GM13977 (cell line): Measurements from ENCODE around the gene KCNQ5.
A peak's percentile ranks its signal among the peaks of the same experiment; 100 is the strongest.
"Not testable (repeated sequence)": the region's sequence is repeated elsewhere in the genome, so short reads cannot be mapped to it uniquely, and the experiment has no call there.

Experiments
- DNase-seq: peaks from one replicate; pipeline ENCODE4 v3.0.0; 2012; ENCODE audit warnings: low spot score
- CTCF ChIP-seq: IDR thresholded peaks from 2 replicates; pipeline ENCODE4 v1.5.1; 2012; ENCODE audit warnings: mild to moderate bottlenecking, control low read depth; ENCODE audit not compliant: insufficient read depth; ENCODE audit errors: extremely low read depth, missing control alignments
- in situ Hi-C: fragments of 300-500 bp; cut with MboI; formaldehyde crosslinking; loops from one replicate; pipeline ENCODE4 v1.12.0; 2022; ENCODE audit warnings: low sequenced_read_pairs, low pct_unique_long_range_greater_than_20kb, mixed read lengths, inconsistent platforms; ENCODE audit not compliant: unreplicated experiment

The KCNQ5 gene

GRCh38 chr6:73177221-73177944, 555.5 kb downstream of the KCNQ5 start:
- no peak for TF ChIP-seq CTCF
- in situ Hi-C loops: no loop called here
- DNase-seq: no peak

DNA sequence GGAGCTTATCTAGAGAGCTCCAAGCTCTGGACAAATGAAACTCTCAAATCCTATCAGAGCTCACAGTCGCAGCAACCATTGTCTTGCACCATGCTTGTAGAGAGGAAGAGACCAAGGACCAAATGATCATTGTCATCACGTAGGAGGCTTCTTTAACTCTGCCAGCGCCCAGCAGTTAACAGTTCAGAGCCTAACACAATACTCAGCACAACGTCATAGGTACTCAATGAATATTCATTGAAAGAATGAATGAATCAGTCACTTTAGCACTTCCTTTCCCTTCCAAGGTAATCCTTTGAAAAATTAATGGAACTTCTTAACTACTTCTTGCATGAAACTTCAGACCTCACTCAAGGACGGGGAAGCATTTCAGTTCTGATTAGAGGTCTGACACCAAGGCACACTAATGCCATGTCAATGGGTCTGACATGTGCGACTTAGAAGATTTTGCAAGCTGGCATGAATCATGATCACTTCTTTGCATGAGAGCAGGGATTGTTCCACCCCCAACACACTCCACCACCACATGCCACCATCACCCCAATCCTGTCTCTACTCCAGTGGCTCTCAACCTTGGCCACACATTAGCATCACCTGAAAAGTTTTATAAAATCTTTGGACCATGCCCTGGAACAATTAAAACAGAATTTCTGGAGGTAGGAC, 558.3 kb downstream of the KCNQ5 start:
- no peak for TF ChIP-seq CTCF
- in situ Hi-C loops: loop anchor here (10.0 kb wide), 1 partner anchor 765 kb away; no protein-coding TSS in a partner anchor
- no peak for DNase-seq

DNA sequence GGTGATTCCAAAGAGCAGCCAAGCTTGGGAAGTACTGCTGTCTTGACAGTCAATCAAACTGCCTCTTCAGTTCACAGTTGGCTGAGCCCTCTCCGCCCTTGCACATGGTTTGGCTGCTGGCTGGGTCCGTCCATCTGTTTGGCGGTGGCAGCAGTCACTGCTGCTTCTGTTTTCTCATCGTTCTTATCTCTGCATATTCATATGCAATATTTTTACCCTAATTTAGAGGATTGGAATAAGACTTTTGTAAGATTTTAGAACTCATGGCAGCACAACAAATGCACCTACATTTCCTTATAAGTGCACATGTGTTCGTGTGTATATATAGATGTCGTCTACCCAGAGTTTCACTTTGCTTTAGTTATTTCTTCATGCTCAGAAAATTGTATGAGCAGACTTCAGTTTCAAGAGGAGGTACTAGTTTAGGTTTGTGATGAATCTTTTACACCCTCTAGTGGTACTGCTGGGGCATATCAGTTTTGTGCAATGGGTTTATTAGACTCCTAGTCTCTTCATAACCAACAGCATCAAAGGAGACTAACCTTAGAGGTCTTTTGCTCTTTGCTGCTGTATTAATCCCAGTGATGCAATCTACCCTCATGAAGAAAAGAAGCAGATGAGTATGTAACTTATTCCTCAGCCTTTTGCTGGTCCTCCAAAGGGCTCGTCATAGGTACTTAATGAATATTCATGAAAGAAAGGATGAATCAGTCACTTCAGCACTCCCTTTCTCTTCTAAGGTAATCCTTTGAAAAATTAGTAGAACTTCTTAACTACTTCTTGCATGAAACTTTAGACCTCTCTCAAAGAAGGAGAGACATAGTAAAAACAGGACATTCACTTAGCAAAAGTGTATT, 559.1 kb downstream of the KCNQ5 start:
- in situ Hi-C loops: loop anchor here (10.0 kb wide), 1 partner anchor 766 kb away; no protein-coding TSS in a partner anchor

DNA sequence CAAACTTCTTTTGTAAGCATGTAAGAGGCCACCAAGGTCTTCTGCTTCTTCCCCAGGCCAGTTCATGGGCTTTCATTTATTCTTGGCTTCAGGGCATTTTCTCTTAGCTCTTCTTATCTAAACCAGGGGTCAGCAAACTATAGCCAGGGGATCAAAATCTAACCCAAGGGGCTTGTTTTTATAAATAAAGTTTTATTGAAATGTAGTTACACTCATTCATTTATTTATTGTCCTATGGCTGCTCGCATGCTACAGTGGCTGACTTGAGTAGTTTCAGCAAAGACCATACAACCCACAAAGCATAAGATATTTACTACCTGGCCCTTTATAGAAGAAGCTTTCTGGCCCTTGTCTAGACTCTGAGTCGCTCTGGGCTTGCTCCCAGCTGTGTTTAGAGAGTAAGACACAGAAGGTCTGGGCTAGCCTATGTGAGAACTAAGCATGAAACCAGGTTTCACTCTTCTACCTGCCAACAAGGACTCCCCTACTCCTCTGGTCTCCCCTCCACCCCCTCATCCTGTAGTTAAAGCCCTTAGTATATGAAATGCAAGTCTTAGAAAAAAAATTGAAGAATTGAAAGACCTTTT, 560.2 kb downstream of the KCNQ5 start:
- in situ Hi-C loops: loop anchor here (10.0 kb wide), 1 partner anchor 767 kb away; no protein-coding TSS in a partner anchor
- TF ChIP-seq CTCF: no peak
- no peak for DNase-seq

More for the DNA sequence above, 559.1 kb downstream of the KCNQ5 start:
- peak; percentile 77 for TF ChIP-seq CTCF
- peak; percentile 62 for DNase-seq

DNA sequence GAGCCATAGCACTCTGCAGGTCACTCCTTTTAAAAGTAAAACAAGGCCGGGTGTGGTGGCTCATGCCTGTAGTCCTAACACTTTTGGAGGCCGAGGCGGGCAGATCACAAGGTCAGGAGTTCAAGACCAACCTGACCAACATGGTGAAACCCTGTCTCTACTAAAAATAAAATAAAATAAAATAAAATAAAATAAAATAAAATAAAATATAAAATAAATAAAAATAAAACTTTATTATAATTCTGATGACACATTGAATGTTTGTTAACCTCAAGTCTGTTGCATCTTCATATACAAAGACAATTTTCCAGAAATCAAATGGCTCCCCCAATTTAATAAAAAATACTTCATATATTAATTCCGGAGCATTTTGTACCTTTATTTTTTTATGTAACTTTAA, 571.4 kb downstream of the KCNQ5 start:
- in situ Hi-C loops, DNase-seq: not testable (repeated sequence)

GRCh38 chr6:73194744-73195143, 572.9 kb downstream of the KCNQ5 start:
- TF ChIP-seq CTCF: no peak
- DNase-seq: no peak
- in situ Hi-C loops: no loop called here
